GM10847 (cell line): ENCODE data around the gene LIMK1.

Experiments used
- POLR2A ChIP-seq: IDR thresholded peaks from 2 replicates; pipeline ENCODE4 v1.6.1; 2011; ENCODE audit not compliant: insufficient read length; ENCODE audit errors: extremely low read depth

The LIMK1 gene

GRCh38 chr7:74066626-74067025, 17.0 kb upstream of the LIMK1 start:
- TF ChIP-seq POLR2A: no peak

- TF ChIP-seq POLR2A: no peak
These were observed 15.1 kb upstream of the LIMK1 start for GRCh38 chr7:74068378-74069085.

DNA sequence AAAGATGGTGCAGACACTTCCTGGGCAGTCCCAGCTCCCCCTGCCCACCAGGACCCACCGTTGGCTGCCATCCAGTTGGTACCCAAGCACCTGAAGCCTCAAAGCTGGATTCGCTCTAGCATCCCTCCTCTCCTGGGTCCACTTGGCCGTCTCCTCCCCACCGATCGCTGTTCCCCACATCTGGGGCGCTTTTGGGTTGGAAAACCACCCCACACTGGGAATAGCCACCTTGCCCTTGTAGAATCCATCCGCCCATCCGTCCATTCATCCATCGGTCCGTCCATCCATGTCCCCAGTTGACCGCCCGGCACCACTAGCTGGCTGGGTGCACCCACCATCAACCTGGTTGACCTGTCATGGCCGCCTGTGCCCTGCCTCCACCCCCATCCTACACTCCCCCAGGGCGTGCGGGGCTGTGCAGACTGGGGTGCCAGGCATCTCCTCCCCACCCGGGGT, 14.5 kb upstream of the LIMK1 start:
- no peak for TF ChIP-seq POLR2A

DNA sequence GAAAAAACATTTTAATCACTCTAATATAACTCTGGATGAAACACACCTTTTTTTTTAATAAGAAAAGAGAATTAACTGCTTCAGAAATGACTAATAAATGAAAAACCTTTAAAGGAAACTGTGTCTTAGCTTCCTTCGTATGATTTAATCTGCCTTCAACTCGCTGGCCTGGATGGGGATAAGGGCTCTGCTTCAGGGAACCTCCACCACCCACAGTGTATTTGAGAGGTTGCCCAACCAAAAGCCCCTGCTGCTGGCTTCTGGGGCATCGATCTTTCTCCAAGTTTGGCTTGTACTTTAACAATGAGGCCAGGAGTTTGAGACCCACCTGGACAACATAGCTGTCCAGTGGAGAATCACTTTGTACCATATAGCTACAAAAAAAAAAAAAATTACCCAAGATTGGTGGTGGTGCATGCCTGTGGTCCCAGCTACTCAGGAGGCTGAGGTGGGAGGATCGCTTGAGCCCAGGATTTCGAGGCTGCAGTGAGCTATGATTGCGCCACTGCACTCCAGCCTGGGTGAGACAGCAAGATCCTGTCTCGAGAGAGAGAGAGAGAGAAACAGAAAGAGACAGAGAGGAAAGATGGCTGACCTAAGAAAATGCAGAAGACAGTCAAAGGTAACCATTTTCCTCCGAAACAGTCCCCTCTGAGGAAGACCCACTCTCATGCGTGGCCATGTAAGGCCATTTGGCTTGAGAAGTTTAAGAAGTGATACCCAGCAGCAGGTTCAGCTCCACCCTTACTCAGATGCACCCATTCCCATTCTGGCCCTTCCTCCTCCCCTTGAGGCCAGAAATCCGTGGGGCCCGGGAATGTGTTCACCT, 13.6 kb upstream of the LIMK1 start:
- no peak for TF ChIP-seq POLR2A

DNA sequence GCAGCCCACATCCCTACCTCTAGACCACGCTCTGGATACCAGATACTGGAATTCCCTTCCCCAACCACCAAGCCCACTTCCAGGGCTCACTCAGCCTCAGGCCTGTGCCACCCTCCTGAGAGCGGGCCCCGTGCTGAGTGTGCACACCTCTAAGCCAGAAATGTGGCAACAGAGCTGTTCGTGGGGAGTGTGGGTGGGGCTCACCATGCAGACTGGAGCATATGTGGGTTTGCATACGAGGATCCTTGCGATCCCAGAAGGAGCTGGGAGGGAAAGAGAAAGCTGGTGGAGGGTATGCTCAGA, 13.0 kb upstream of the LIMK1 start:
- no peak for TF ChIP-seq POLR2A

- no peak for TF ChIP-seq POLR2A
These were observed 12.5 kb upstream of the LIMK1 start for GRCh38 chr7:74071121-74071520.

DNA sequence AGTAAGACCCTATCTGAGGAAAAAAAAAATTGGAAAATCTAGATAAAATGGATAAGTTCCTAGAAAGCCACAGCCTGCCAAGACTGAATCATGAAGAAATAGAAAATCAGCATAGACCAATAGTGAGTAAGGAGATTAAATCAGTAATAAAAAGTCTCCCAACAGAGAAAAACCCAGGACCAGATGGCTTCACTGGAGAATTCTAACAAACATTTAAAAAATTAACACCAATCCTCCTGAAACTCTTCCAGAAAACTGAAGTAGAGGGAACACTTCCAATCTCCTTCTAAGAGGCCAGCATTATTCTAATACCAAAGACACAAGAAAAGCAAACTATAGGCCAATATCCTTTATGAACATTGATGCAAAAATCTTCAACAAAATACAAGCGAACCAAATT, 8.8 kb upstream of the LIMK1 start:
- no peak for TF ChIP-seq POLR2A

DNA sequence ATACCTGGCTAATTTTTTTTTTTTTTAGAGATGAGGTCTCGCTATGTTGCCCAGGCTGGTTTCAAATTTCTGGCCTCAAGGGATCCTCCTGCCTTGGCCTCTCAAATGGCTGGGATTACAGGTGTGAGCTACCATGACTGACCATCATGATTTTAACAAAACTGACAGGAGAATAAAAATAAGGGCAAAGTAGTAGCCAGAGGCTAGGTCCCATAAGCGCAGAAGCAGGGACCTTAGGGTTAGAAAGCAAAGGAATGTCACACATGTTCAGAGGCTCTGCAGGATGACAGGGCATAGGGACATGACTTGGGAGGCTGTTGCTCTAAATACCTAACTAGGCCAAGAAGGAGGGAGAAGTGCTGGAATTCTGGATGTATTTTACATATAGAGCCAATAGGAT, 5.1 kb upstream of the LIMK1 start:
- no peak for TF ChIP-seq POLR2A

DNA sequence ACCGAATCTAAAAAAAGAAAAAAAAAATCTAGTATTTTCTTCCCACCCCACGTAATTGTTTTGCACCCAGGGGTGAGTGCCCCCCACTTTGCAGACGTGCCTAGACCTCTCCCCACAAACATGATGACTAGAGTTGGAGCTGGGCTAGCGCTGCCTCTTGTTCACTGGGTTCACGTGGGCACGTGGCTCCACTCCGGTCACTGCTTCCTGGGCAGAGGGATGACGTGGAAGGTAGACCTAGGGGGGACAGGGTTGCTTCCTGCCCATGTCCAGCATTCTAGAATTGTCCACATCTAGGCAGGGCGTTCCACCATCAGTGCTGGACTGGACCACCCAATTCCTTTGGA, 861 bp upstream of the LIMK1 start:
- TF ChIP-seq POLR2A: no peak

GRCh38 chr7:74083928-74084721, 521 bp downstream of the LIMK1 start:
- no peak for TF ChIP-seq POLR2A

DNA sequence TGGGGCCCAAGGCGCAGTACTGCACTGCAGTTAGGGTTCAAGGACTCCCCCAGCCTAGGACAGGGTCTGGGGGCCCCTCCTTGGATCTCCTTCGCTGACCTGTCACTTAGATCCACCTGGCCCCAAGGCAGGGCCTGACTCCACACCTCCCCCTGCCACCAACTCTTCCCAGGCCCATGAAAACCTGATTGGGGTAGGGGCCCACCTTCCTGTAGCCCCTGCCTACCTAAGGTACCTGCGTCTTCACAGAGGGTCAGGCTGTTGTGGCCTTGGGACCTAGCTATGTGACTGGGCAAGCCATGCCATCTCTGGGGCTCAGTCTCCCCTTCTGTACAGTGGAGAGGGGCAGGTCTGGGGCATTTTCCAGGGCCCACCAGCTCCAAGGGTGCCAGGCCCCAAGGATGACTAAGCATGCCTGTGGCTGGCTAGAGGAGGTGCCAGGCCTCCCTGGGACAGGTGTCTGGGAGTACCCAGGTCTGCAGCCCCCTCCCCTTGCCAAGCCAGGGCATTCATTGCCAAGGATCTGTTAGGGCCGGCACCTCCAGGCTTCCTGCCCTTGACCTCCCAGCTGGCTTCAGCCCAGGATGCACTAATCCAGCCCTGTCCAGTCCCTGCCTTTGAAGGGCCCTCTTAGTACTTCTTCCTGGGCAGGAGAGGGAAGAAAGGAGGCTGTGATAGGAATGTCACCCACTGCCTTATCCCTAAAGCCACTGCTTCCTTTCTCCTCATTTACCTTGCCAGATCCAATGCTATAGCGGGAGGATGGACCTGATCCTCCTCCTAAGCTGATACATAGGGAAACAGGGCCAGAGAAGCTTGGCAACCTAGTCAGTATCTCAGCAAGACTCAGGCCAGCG, 1.3 kb downstream of the LIMK1 start:
- TF ChIP-seq POLR2A: no peak

GRCh38 chr7:74087791-74088453, 4.3 kb downstream of the LIMK1 start:
- no peak for TF ChIP-seq POLR2A

DNA sequence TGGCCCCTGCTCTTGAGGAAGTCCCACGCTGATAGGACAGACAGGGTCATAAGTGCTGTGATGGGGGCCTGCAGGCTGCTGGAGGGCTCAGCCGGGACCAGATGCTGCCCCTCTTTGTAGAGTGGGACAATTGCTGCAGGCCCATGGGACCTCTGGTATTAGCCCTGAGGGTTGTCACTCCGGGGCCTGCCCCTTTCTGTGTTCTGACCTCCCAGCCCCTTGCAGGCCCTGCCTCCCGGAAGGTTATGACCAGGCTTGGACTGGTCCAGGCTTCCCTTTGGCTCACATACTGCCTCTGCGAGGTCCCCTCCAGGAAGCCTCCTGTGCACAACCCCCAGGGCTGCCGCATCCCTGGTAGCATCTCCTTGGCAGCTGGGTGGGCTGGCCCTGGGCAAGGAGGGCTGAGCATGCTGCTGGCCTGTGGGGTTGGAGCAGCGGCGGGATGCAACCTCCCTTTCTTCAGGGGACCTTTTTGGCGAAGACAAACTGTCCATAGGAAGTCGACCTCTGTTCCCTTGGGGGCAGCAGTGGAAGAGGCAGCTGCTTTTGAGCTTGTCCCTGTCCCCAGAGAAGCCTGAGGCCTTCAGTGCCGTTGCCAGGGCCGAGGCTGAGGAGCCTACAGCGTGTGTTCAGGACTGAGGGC, 8.8 kb downstream of the LIMK1 start:
- TF ChIP-seq POLR2A: no peak

GRCh38 chr7:74092964-74093471, 9.4 kb downstream of the LIMK1 start:
- peak; percentile 52 for TF ChIP-seq POLR2A
